SK-N-SH treated with all-trans-retinoic acid at 6 μM for 48 hours (cell line): ENCODE measurements around the gene SEPTIN7.

Source experiments
- BACH2 ChIP-seq: fragments of 250-450 bp; sonication (Bioruptor Pico); IDR thresholded peaks from 2 replicates; pipeline ENCODE4 v1.9.0; 2021; ENCODE audit warnings: mild to moderate bottlenecking, borderline replicate concordance
- ESRRG ChIP-seq: fragments of 250-450 bp; sonication (Bioruptor Pico); IDR thresholded peaks from 2 replicates; pipeline ENCODE4 v1.6.1; 2021; ENCODE audit warnings: mild to moderate bottlenecking
- ISL1 ChIP-seq: fragments of 250-450 bp; sonication (Bioruptor Pico); IDR thresholded peaks from 2 replicates; pipeline ENCODE4 v2.1.2; 2022; ENCODE audit warnings: mild to moderate bottlenecking, moderate library complexity
- TF ChIP-seq, protein P1 (sequence below): fragments of 250-450 bp; sonication (Bioruptor Pico); IDR thresholded peaks from 2 replicates; pipeline ENCODE4 v1.8.0; 2021; ENCODE audit warnings: low read depth, mild to moderate bottlenecking, moderate library complexity, borderline replicate concordance

- TF ChIP-seq, protein P1, sequence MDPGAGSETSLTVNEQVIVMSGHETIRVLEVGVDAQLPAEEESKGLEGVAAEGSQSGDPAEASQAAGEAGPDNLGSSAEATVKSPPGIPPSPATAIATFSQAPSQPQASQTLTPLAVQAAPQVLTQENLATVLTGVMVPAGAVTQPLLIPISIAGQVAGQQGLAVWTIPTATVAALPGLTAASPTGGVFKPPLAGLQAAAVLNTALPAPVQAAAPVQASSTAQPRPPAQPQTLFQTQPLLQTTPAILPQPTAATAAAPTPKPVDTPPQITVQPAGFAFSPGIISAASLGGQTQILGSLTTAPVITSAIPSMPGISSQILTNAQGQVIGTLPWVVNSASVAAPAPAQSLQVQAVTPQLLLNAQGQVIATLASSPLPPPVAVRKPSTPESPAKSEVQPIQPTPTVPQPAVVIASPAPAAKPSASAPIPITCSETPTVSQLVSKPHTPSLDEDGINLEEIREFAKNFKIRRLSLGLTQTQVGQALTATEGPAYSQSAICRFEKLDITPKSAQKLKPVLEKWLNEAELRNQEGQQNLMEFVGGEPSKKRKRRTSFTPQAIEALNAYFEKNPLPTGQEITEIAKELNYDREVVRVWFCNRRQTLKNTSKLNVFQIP, result no peak
- TF ChIP-seq ESRRG (CRISPR knock-in tag) (no peak), BACH2 (CRISPR knock-in tag) (no peak), ISL1 (CRISPR knock-in tag) (no peak)
Observed at GRCh38 chr7:35792472-35792871, 8.4 kb upstream of the SEPTIN7 start.
